H1 (cell line): ENCODE results near the gene TCF7L1.

Experiments used
- MAX ChIP-seq: IDR thresholded peaks from 2 replicates; pipeline ENCODE4 v1.6.1; 2012; ENCODE audit warnings: inconsistent platforms
- YY1 ChIP-seq: IDR thresholded peaks from 2 replicates; pipeline ENCODE4 v1.6.1; 2011; ENCODE audit warnings: low read depth, mild to moderate bottlenecking, low read length

DNA sequence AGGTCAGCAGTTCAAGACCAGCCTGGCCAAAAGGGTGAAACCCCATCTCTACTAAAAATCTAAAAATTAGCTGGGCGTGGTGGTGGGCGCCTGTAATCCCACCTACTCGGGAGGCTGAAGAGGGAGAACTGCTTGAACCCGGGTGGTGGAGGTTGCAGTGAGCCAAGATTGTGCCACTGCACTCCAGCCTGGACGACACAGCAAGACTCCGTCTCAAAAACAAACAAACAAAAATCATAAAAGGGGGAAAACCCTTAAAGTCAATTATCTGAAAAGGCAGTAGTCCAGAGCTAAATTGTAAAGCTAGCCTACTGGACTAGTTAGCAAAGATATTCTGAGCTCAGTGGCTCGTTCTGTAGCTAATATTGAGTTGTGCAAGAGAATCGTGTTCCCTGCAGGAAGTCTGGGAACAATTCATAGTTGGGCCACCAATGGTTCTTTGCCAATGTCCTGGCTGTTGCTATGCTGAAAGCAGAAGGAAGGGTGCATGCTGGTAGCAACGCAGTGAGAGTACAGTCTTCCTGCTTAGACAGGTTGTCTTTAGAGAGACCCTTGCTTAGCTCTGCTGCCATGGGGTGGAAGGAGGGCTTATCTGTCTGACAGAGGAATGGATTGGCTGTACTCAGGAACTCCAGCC lies 190.3 kb downstream of the TCF7L1 start:
- no peak for TF ChIP-seq YY1
- TF ChIP-seq MAX: no peak
